ENCODE measurements around the gene FRMD6. TPM values are rescaled to one million over a fixed set of nuclear protein-coding genes. Genes with fewer than 3 reads are reported as not detected.

The FRMD6 gene
- total RNA-seq, 6 experiments from 2014 or later = 4.2 to 23.7 (median 5.9) TPM

GRCh38 chr14:51610771-51611170, 40.9 kb upstream of the FRMD6 start:
- no peaks in the 10 kb centered on the region for H3K36me3 ChIP-seq
- intact Hi-C loops (cut with DNase I) = no loop called here
- no peaks in the 10 kb centered on the region for H3K4me1 ChIP-seq
- H3K9me3 ChIP-seq = no peaks in the 10 kb centered on the region
- no peak for DNase-seq
- no peak overlapping the region for H3K27ac ChIP-seq
- TF ChIP-seq CTCF (IDR thresholded peaks at IDR 0.05) (no peak), POLR2A (IDR thresholded peaks at IDR 0.05) (no peak)
- H3K27me3 ChIP-seq = no peaks in the 10 kb centered on the region
- no peak overlapping the region for H3K4me3 ChIP-seq
- WGBS (ENCODE audit: insufficient coverage, low coverage, low lambda C conversion rate, missing lambda C conversion rate) = 75% methylated on average over 1 of the region's 1 CpG
- ATAC-seq = no peak

- no peak for DNase-seq
- no peak overlapping the region for H3K4me3 ChIP-seq
Measured at GRCh38 chr14:51612449-51612848, 39.3 kb upstream of the FRMD6 start.

GRCh38 chr14:51613416-51613815, 38.3 kb upstream of the FRMD6 start:
- H3K9me3 ChIP-seq = no peaks in the 10 kb centered on the region
- no peaks in the 10 kb centered on the region for H3K27me3 ChIP-seq
- H3K4me3 ChIP-seq = no peak overlapping the region
- TF ChIP-seq POLR2A (IDR thresholded peaks at IDR 0.05) = no peak
- no peak for TF ChIP-seq CTCF (IDR thresholded peaks at IDR 0.05)
- WGBS (ENCODE audit: insufficient coverage, low coverage, low lambda C conversion rate, missing lambda C conversion rate) = 72% methylated on average over 3 of the region's 3 CpGs
- H3K36me3 ChIP-seq = no peaks in the 10 kb centered on the region
- DNase-seq (no peak), ATAC-seq (no peak)
- H3K4me1 ChIP-seq = peaks cover 0 to 11% (median 4%) of the 10 kb centered on the region in 4 donors
- intact Hi-C loops (cut with DNase I) = no loop called here
- H3K27ac ChIP-seq = no peak overlapping the region

More at GRCh38 chr14:51612449-51612848, 39.3 kb upstream of the FRMD6 start:
- Histone ChIP-seq H3K9me3 (no peaks in the 10 kb centered on the region), H3K36me3 (no peaks in the 10 kb centered on the region), H3K27ac (no peak overlapping the region), H3K27me3 (no peaks in the 10 kb centered on the region), H3K4me1 (peaks cover 0 to 10% (median 4%) of the 10 kb centered on the region in 4 donors)
- ATAC-seq = no peak
- no peak for TF ChIP-seq CTCF (IDR thresholded peaks at IDR 0.05)
- TF ChIP-seq POLR2A (IDR thresholded peaks at IDR 0.05) = no peak
- intact Hi-C loops (cut with DNase I) = no loop called here
- 47% methylated on average over 1 of the region's 1 CpG for WGBS (ENCODE audit: insufficient coverage, low coverage, low lambda C conversion rate, missing lambda C conversion rate)

GRCh38 chr14:51614707-51615106, 37.0 kb upstream of the FRMD6 start:
- Histone ChIP-seq H3K4me1 (peaks cover 0 to 11% (median 4%) of the 10 kb centered on the region in 4 donors), H3K36me3 (no peaks in the 10 kb centered on the region), H3K9me3 (no peaks in the 10 kb centered on the region), H3K27me3 (no peaks in the 10 kb centered on the region), H3K4me3 (no peak overlapping the region), H3K27ac (no peak overlapping the region)
- no peak for DNase-seq
- TF ChIP-seq CTCF (IDR thresholded peaks at IDR 0.05) (no peak), POLR2A (IDR thresholded peaks at IDR 0.05) (no peak)
- intact Hi-C loops (cut with DNase I) = no loop called here
- ATAC-seq = no peak

GRCh38 chr14:51616256-51616655, 35.5 kb upstream of the FRMD6 start:
- Histone ChIP-seq H3K4me3 (no peak overlapping the region), H3K27me3 (no peaks in the 10 kb centered on the region), H3K27ac (peak overlapping the region in 1 of 3 donors; percentile 12), H3K36me3 (no peaks in the 10 kb centered on the region), H3K4me1 (peaks cover 0 to 11% (median 4%) of the 10 kb centered on the region in 4 donors), H3K9me3 (no peaks in the 10 kb centered on the region)
- no peak for ATAC-seq
- no peak for DNase-seq
- no peak for TF ChIP-seq POLR2A (IDR thresholded peaks at IDR 0.05)
- TF ChIP-seq CTCF (IDR thresholded peaks at IDR 0.05) = no peak
- 89% methylated on average over 1 of the region's 1 CpG for WGBS (ENCODE audit: insufficient coverage, low coverage, low lambda C conversion rate, missing lambda C conversion rate)
- intact Hi-C loops (cut with DNase I) = no loop called here

Measured in right lobe of liver (tissue), 6 donors.